Right renal cortex interstitium (tissue), 3 donors: Measurements from ENCODE around the gene PYDC2. TPM values are rescaled to one million over a fixed set of nuclear protein-coding genes. Genes with fewer than 3 reads are reported as not detected.

Experiments
- DNase-seq, 3 donors: peaks; one replicate each; pipeline ENCODE4 v3.0.0-alpha.2; 2013; ENCODE audit warnings: low read depth in 3 of 3, low spot score in 2 of 3
- polyA plus RNA-seq, 3 donors: library from polyadenylated mRNA; unstranded; fragments of 120-200 nt; gene quantifications; one replicate each; pipeline ENCODE4 v1.2.1, GENCODE V29; 2013; ENCODE audit not compliant: insufficient read length in 3 of 3

PYDC2 gene
- polyA plus RNA-seq, result not detected

- DNase-seq, result no peak
Measured at GRCh38 chr3:191461113-191461595, at the start of gene PYDC2. TSS of gene PYDC2 (plus strand) at chr3:191461163. CDS start at chr3:191461163, 0 bp downstream.

- no peak for DNase-seq
Measured at GRCh38 chr3:191412759-191413158, 48.2 kb upstream of the PYDC2 start.

GRCh38 chr3:191414286-191414685 lies 46.7 kb upstream of the PYDC2 start:
- no peak for DNase-seq

DNA sequence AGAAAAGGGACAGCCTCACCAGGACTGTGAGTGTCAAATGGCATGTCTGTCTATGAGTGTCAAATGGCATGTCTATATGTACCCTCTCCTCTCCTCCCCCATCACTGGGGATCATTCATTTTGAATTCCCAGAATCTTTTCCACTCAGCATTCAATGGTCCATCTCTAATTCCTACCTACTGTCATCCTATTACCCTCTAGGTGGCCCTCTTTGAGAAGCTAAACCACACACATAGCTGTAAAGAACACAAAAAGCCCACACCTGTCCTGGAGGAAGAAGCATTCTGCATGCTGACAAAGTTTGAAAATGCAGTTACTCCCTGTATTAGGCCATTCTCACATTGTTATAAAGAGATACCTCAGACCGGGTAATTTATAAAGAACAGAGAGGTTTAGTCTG lies 46.2 kb upstream of the PYDC2 start:
- no peak for DNase-seq

GRCh38 chr3:191415566-191415965 lies 45.4 kb upstream of the PYDC2 start:
- DNase-seq, result no peak

GRCh38 chr3:191417457-191417729 lies 43.6 kb upstream of the PYDC2 start:
- DNase-seq, result no peak

GRCh38 chr3:191420771-191421170 lies 40.2 kb upstream of the PYDC2 start:
- no peak for DNase-seq

DNA sequence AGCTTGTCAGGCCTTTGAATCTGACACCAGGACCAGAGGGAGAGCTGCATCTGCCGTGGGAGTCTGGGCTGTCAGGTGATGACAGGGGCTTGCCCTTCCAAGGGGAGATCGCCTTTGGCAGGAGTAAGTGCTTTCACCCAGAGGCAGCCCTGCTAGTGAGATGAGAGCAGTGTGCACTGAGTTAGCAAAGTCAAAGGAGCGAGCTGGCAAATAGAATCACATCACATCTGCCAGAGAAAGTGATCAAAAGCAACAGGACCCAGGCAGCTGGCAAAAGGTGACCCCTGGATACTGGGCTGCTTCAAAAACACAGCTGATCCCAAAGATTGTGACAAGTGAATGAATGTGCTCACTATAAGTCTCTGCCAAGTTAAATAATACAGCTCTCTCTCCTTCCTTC lies 36.1 kb upstream of the PYDC2 start:
- DNase-seq, result no peak

- DNase-seq, result no peak
Measured at GRCh38 chr3:191425322-191425734, 35.6 kb upstream of the PYDC2 start.

DNA sequence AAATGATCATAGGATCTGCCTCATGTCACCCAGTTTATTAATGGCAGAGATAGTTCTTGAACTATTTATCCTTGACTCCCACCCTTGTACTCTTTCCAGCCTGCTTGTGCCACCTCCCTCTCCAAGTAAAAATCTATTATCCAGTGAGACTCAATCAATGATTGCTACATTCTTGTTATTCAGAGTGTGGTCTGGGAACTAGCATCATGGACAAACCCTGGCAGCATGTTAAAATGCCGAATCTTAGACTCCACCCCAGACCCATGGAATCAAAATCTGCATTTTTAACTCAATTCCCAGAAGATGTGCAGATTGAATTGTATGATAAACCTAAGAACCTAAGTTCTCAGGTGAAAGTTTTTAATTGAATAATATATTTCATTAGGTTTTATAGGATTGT lies 34.7 kb upstream of the PYDC2 start:
- DNase-seq, result no peak

- no peak for DNase-seq
Measured at GRCh38 chr3:191428177-191428576, 32.8 kb upstream of the PYDC2 start.

- DNase-seq, result no peak
Measured at GRCh38 chr3:191430103-191430502, 30.9 kb upstream of the PYDC2 start.

DNA sequence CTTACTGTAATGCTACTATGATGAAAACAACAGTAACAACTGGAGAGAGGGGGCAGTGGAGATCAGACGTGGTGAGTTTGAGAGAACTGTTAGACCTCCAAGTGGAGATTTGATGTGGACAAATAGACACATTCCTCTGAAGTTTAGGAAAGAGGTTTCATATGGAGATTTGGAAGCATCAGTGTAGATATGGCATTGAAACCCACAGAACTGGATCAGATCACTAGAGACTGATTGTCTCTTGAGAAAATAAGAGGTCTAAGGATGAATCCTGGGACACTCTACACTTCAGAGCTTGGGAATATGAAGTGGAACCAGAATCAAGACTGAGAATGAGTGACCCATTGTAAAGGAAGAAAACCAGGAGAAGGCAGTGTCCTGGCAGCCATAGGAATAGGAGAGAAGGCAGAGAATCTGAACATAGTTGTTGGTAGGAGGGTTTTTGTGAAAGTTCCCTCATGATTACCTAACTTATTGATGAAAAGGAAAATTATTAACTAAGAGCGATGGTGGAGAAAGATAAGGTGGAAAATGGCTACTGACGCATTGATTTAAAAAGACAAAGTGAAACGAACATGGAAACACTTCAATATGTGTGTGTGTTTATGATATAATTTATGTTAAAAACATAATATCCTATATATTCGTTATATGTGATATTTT lies 29.7 kb upstream of the PYDC2 start:
- DNase-seq, result no peak

- no peak for DNase-seq
Measured at GRCh38 chr3:191432162-191432561, 28.8 kb upstream of the PYDC2 start.

DNA sequence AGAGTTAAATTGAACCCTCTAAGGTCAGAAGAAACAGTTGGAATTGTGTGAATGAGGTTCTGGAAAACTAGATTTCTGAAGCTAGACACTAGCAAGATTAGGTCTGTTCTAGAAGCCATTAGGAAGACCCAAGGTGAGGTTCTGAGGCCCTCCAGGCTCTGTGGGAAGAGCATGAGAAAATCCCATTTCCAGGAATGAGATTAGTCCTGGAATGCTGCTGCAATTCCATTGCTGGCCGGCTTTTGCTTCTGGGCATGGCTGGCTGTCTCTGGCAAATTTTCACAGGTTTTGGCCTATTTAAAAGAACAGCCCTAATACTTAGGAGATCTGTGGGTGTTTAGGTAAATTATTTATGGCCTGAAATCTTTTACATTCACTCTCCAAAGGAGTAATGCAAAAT lies 26.9 kb upstream of the PYDC2 start:
- DNase-seq, result no peak

DNA sequence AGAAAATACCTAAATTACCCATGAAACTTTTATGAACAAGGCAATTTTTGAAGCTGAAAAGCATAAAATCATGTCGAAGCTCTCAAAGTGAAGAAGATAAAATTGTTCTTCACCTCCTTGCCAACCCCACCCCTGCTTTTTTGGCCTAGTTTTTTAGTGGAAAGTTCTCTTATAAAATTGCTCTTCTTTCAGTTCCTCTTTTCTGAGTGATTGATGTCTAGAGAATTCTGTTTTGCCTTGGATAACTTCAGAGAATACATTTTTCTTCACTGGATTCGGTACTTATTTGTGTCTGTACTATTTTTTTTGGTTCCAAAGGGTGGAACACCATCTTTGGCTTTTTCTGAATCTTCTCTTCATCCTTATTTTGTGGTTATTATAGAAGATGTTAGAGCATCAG lies 25.0 kb upstream of the PYDC2 start:
- no peak for DNase-seq

DNA sequence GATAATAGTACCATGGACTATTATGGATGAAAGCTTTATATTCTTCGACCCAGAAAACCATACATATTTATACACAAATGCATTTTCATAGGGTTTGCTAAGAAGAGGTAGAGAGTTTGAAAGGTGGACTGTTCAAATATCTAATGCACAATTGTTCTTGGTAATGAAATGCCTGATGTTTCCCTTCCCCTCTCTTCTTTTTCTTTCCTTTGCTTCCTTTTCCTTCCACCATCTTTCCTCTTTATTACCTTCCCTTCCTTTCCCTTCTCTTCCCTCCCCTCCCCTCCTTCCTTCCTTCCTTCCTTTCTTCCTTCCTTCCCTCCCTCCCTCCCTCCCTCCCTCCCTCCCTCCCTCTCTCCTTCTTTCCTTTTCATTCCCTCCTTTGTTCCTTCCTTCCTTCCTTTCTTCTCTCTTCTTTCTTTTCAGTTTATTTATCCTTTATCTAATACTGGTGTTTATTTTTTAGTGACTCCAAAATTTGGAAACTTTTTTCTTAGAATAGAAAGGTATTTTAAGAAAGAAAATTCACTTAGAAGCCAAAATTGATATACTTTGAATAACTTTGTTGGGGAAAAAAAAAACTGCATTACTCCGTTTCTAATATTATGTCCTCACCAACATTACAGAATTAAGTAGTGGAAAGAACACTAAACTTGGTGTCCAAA lies 22.7 kb upstream of the PYDC2 start:
- no peak for DNase-seq

DNA sequence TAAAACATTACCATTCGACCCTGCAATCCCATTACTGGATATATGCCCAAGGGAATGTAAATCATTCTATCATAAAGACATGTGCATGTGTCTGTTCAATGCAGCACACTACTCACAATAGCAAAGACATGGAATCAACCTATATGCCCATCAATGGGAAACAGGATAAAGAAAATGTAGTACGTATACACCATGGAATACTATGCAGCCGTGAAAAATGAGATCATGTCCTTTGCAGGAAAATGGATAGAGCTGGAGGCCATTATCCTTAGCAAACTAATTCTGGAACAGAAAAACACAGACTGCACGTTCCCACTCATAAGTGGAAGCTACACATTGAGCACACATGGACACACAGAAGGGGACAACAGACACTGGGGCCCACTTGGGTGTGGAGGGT lies 20.4 kb upstream of the PYDC2 start:
- no peak for DNase-seq

- no peak for DNase-seq
Measured at GRCh38 chr3:191441687-191442086, 19.3 kb upstream of the PYDC2 start.

- no peak for DNase-seq
Measured at GRCh38 chr3:191444569-191444968, 16.4 kb upstream of the PYDC2 start.

GRCh38 chr3:191449256-191449655 lies 11.7 kb upstream of the PYDC2 start:
- DNase-seq, result no peak

GRCh38 chr3:191455257-191455952 lies 5.6 kb upstream of the PYDC2 start:
- no peak for DNase-seq
